NCI-H1436 treated with DMSO at 0.1 percent for 48 hours (cell line): ENCODE results near the gene SLC66A2.
A peak's percentile ranks its signal among the peaks of the same experiment; 100 is the strongest.
"Not testable (repeated sequence)": the region's sequence is repeated elsewhere in the genome, so short reads cannot be mapped to it uniquely, and the experiment has no call there.

ENCODE experiments used
- DNase-seq: peaks from one replicate; lab custom pipeline; 2025; lab: John Stamatoyannopoulos, UW

Gene SLC66A2

DNA sequence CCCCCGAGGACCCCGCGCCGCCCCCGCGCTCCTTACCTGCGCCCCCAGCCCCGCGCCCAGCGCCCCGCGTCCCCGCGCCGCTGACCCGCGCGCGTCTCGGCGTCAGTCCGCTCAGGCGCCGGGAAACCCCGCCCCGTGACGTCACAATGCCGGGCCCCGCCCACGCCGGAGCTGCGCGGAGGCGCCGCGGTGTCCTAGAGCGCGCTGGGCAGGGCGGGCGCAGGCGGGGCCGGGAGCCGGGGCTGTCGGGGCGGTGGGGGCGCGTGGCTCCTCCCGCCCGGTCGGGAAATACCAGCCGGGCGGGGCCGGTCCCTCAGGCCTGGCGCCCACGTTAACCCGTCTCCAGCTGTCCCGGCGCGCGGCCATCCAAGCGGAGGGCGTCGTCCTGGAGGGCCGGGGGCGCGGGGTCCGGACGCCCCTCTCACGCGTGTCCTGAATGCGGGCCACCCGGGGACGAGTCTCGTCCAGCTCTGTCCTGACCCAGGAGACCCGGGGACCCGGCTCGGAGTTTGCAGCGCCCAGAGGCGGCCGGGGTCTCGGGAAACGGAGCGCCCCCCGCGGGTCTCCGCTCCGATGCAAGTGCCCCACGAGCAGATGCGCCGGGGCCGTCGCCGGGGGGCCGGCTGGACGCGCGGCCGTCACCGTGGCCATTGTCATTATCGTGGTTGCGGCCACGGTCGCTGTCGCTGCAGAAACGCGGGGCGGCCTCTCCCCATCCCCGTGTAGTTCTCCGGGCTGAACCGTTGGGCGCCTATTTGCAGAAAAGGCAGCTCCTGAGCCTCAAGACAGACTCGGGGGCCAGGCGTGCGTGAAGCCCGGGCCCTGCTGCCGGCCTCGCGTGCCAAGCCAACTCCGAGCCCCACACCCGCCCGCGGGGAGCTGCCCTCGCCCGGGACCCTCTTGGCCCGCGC is at the start of gene SLC66A2:
TSS of gene SLC66A2 (minus strand) at position 109 of the 911 bp plus-strand sequence. CDS start 727 bp downstream, outside the sequence.
- DNase-seq = no peak

DNA sequence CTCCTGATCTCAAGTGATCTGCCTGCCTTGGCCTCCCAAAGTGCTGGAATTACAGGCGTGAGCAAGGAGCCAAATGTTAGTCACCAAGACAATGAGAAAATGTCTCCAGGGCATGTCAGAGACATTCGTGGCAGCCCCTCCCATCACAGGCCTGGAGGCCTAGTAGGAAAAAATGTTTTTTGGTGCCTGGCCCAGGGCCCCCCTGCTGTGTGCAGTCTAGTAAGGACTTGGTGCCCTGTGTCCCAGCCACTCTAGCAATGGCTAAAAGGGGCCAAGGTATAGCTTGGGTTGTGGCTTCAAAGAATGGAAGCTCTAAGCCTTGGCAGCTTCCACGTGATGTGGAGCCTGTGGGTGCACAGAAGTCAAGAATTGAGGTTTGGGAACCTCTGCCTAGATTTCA is 49.4 kb upstream of the SLC66A2 start:
- DNase-seq = no peak

DNA sequence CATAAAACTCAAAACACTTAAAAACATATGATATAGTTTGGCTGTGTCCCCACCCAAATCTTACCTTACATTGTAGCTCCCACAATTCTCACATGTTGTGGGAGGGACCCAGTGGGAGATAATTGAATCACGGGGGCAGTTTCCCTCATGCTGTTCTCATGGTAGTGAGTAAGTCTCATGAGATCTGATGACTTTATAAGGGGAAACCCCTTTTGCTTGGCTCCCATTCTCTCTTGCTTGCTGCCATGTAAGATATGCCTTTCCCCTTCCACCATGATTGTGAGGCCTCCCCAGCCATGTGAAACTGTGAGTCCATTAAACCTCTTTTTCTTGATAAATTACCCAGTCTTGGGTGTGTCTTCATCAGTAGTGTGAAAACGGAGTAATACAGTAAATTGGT is 48.2 kb upstream of the SLC66A2 start:
- not testable (repeated sequence) for DNase-seq

DNA sequence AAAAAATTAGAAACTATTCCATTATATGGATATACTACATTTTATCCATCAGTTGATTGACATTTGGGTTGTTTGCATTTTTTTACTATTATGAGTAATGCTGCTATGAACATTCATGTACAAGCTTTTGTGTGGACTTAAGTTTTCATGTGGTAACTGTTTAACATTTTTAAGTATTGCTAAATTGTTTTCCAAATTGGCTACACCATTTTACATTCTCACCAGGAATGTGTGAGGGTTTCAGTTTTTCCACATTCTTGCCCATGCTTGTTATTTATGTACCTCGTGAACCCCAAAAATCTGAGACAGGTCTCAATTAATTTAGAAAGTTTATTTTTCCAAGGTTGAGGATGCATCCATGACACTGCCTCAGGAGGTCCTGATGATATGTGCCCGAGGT is 40.0 kb upstream of the SLC66A2 start:
- no peak for DNase-seq

DNA sequence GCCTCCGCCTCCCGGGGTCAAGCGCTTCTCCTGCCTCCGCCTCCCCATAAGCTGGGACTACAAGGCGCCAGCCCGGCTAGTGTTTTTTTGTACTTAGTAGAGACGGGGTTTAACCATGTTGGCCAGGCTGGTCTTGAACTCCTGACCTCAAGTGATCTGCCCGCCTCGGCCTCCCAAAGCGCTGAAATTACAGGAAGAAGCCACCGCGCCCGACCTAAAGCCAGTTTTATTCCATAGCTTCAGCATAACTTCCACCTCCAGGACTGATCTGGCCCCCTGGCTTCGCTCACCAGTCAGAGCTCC is 37.7 kb upstream of the SLC66A2 start:
- no peak for DNase-seq

DNA sequence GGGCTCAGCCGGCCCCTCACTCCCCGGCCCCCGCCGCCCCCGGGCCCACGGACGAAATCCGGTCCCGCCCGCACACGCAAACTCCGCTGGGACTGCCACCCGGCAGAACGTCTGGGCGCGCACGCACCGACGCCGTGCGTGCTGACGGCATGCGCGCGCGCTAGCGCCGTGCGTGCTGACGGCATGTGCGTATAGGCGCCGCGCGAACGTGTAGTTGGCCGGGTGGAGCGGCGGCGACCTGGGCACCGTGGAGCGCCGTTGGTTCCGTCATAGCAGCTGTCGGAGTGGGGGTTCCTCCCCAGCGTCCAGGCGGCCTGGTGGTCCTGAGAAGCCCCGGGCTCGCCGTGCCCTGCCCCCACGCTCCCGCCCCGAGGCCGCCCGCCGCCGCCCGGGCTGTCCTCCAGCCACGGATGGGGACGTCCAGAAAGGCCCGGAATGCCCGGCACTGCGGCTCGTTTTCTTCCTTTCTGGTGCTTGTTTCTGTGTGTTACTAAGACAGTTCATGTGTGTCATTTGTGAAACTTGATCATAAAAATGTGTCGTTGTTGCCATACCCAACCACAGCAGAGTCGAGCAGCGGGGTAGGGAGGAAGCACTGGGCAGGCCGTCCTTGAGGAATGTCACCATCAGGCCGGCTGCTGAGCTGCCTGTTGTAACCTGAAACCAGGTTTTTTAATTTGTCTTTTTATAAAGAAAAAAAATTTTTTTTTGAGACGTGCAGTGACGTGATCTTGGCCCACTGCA is 37.2 kb upstream of the SLC66A2 start, which contains the start of gene TXNL4A:
TSS of gene TXNL4A (minus strand) at position 113 of the 744 bp plus-strand sequence. CDS start 171 bp downstream, outside the sequence.
- DNase-seq = peak; percentile 9

DNA sequence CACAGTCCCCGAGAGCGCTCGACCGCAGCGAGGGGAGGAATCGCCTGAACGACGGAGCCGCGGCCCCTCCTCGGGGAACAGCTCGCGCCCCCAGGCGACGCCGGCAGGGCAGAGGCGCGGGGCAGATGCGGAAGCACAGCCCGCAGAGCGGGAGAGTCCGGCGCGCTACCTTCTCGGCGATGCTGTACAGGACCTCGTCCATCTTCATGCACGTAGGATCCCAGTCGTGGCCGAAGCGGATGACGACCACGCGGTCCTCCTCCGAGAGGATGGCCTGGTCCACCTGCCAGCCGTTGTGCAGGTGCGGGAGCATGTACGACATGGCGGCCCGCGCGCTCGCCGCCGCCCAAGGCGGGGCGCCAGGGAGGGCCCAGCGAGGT is 36.6 kb upstream of the SLC66A2 start:
- DNase-seq = no peak

DNA sequence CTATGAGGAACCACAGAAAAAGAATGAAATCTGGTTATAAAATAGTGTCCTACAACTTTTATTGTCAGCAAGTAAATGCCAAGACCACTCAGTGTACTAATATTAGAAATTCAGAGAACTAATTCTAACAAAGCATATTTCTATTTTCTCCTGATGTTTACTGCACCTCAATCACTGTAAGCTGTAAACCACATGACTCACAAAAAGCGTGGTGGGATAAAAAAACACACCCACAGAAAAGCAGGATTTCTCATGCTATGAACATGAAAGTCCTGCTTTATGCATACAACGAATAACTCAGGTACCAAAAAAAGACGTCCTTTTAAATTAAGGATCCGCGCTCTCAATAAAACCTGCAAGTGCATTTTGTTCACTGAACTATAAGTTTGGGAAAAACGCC is 36.1 kb upstream of the SLC66A2 start:
- no peak for DNase-seq

DNA sequence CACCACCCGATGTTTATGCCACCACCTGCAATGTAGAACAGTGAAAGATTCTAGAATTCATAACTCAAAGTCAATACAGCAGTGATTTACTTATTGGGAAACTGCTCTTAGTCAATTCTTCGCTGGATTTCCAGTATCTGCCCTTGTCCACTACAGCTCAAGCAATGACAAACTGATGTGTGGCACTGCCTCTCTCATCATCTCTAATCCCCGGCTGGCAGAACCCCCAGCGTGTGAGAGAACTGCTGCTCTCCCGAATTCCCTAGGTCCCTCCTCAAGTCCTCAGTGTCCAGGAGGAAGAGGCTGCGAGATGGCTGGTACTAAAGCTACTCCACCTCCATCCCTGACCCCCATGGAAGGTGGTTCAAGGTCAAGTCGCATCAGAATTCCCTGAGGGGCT is 35.3 kb upstream of the SLC66A2 start:
- DNase-seq = no peak

DNA sequence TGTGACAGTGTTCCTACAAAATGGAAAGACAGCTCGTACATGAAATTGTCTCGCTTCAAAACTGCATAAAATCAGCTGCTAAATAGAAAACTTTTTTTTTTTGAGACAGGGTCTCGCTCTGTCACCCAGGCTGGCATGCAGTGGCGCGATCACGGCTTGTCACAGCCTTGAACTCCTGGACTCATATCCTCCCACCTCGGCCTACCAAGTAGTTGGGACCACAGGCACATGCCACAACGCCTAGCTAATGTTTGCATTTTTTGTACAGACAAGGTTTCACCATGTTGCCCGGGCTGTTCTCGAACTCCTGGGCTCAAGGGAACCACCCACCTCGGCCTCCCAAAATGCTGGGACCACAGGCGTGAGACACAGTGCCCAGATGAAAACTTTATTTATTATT is 33.7 kb upstream of the SLC66A2 start:
- DNase-seq = no peak

DNA sequence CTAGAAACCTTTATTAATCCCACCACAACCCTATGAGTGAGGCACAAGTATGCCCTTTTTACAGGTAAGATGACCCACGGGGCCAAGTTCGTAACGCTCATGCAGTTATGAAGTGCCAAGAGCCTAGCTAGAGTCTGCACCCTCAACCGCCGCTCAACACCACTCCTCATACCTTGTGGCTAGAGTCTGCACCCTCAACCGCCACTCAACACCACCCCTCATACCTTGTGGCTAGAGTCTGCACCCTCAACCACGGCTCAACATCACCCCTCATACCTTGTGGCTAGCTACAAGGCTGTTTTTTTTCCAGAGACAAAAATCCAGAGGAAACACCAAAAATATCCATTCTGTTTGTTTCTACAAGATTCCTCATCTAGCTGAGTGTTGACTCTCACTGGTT is 32.3 kb upstream of the SLC66A2 start:
- DNase-seq = no peak

DNA sequence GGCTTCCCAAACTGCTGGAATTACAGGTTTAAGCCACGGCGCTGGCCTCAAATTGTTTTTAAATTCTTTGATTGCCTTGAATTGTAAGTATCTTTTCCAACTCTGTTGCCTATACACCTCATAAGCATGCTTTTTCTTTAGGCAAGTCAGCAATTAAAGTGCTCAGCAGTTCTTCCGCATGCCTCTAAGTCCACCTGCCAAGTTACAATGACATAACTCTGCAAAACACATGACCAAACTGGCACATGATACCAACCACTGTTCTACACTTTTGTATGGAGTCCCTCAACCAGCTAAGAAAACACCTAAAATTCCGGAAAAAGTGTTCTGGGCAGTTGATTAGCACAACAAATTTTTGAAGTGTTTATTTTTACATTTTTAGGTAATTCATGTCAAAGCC is 31.8 kb upstream of the SLC66A2 start:
- no peak for DNase-seq

DNA sequence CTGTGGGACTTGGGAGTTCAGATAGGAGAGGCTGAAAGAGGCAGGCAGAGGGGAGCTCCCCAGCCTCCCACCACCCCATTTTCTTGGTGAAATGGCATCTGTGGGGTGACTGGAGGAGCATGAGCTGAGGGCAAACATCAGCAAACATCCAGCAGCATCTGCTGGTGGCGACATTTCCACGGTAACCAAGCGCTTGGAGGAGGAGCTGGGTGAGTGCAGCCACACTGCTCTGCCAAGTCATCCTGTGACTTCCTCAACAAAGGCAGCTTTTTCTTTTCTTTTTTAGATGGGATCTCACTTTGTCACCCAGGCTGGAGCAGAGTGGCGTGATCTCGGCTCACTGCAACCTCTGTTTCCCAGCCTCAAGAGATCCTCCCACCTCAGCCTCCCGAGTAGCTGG is 31.3 kb upstream of the SLC66A2 start:
- DNase-seq = no peak

DNA sequence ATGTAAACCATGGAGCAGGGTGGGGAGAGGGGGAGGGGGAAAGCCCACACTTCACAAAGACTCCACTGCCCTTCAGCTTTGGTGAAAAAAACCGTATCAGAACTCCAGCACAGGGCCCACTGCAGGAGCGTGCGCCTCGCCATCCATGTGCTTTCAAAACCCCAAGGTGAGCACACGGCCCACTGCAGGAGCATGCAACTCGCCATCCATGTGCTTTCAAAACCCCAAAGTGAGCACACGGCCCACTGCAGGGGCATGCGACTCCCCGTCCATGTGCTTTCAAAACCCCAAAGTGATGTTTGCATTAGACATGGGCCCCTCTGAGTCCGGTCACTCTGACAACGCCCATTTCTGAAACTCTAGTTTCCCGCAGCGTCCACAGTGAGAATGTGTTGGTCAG is 29.1 kb upstream of the SLC66A2 start:
- no peak for DNase-seq

DNA sequence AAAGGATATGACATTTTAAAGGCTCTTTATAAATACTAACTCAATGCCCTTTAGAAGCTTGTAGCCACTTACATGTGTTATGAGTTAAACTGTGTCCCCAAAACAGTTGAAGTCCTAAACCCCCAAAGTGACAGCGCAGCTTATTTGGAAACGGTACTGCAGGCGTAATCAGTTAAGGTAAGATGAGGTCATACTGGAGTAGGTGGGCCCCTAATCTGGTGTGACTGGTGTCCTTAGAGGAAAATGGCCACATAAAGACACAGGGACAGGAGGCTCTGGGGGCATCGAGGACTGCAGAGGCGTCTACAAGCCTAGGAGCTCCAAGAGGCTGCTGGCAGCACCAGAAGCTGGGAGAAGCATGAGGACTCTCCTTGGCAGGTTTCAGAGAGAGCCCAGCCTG is 28.4 kb upstream of the SLC66A2 start:
- no peak for DNase-seq

DNA sequence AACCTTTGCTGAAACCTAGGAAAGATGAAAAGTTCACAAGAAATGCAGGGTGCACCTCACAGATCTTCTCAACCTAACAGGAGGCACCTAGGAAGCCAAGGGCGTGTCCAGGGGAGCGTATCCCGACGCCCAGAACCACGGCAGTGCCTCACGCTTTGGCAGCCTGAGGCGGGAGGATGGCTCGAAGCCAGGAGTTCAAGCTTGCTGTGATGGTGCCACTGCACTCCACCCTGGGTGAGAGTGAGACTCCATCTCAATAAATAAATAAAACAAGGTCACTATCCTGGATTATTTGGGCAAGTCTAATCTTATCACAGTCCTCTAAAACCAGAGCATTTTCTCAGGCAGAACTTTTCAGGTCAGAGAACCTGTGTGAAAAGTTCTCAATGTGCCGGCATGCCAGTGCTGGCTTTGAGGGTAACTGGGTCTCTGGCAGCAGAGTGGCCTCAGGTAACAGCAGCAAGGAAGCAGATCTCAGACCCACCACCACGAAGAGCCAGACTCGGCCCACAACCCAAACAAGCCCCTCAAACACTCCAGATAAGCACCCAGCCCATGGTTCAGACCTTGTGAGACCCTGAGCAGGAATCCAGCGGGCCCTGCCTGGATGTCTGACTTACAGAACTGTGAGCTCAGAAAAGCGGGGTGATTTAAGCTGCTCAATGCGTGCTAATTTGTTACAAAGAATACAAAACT is 24.7 kb upstream of the SLC66A2 start:
- no peak for DNase-seq

DNA sequence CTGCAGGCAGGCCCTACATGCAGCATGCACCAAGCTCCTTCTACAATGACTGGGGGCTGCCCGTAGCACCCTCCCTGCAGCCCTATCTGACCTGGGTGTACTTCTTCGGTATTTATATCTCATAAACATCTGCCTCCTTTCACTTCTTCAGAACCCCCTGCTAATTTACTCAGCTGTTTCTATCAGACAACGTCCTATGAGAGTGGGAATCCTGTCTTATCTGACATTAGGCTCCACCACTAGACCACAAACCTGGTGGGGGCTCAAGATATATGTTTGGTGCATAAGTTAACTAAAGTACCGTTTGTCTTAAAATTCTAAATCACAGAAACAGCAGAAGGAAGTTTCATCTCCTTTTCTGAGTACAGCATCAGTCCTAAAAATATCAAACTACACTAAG is 23.6 kb upstream of the SLC66A2 start:
- DNase-seq = no peak

DNA sequence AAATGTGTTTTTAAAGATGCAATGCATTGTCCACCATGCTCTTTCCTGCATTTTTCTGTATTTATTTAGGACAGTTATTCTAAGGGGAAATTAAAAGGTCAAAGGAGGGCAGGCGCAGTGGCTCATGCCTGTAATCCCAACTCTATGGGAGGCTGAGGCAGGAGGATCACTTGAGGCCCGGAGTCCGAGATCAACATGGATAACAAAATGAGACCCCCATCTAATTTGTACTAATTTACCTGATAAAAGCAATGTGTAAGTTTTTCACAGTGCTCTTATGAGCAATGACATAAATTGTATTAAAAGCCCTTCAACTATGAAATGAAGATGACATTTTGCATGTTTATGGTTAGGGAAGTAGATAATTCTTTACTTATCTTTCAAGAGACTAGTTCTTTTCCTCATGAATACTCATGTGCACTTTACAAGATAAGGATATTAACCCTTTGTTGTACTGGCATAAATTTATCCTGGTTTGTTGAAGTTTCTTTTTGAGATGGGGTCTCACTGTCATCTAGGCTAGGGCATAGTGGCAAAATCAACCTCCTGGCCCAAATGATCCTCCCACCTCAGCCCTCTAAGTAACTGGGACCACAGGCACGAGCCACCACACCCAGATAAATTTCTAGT is 22.7 kb upstream of the SLC66A2 start:
- DNase-seq = no peak

DNA sequence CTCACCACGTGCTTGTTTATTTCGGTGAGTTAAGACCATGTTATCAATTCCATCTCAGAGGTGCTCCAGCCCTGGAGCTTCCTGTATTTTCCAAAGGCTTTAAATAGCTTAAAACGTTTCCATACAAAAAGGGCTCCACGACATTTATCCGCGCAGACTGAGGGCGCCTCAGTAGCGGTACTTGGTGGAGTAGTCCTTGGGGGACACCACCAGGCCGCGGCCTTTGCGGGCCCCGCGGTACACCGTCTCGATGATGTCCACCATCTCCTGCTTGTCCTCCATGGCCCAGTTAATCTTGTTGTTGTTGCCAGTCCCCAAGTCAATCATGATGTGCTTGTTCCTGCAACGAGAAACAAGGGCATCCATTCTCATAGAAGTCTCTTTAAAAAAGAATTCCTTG is 22.1 kb upstream of the SLC66A2 start:
- no peak for DNase-seq

DNA sequence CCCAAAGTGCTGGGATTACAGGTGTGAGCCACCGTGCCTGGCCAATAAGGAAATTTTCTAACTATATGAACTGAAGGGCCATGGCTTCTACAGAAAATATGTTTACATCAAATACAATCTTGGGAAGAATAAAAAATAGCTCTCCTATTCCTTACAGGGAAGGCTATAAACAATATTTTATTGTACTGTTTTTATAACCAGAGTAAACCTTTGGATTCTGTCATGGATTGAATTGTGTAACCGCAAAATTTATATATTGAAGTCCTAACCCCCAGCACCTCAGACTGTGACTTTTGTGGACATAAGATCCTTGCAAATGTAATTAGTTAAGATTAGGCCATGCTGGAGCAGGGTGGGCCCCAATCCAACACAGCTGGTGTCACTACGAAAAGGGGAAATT is 21.3 kb upstream of the SLC66A2 start:
- DNase-seq = no peak

DNA sequence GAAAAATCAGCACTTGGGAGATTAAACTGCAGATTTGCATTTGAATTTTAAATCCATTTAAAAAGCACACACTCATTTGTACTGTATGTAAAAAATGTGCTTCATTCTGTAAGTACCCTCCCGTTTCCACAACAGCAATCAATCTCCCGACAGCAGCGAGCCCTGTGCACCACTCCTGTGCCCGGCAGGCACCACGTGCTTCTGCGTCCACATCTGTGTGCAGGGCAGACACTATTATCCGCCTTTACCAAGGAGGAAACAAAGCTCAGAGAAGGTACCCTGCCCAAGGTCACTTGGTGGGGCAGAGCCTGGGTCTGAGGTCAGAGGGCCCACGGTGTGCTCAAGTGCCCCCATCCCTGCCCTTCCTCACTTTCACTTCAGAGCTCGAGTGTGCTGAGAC is 20.5 kb upstream of the SLC66A2 start:
- no peak for DNase-seq

DNA sequence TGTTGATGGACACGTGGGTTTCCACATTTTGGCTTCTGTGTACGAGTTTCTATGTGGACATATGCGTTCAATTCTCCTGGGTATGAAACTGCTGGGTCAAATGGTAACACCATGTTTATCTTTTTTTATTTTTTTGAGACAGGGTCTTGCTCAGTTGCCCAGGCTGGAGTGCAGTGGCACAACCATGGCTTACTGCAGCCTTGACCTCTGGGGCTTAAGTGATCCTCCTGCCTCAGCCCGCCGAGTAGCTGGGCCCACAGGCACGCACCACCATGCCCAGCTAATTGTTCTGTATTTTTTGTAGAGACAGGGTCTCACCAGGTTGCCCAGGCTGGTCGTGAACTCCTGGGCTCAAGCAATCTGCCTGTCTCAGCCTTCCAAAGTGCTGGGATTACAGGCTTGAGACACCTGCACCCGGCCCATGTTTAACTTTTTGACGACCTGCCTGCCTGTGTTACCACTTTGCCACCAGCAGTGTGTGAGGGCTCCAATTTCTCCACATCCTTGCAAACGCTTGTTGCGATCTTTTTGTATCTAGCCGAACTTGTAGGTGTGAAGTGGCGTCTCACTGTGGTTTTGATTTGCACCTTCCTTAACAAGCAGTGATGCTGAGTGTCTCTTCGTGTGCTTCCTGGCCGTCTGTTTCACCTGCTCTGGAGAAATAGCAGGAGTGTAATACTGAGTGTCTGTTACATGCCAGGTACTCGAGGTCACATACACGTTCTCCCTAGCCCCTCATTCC is 19.9 kb upstream of the SLC66A2 start:
- no peak for DNase-seq
